Smooth muscle cell of trachea (primary cell): ENCODE results near the gene FCSK. TPM values are rescaled to one million over a fixed set of nuclear protein-coding genes. Genes with fewer than 3 reads are reported as not detected.

ENCODE experiments used
- total RNA-seq: library from RNA; depleted of rRNA; stranded (reverse); fragments of >200 nt; gene quantifications from 2 replicates; pipeline ENCODE4 v1.2.1, GENCODE V29; 2014

FCSK gene
- 13.1 and 15.4 TPM in 2 replicates for total RNA-seq

DNA sequence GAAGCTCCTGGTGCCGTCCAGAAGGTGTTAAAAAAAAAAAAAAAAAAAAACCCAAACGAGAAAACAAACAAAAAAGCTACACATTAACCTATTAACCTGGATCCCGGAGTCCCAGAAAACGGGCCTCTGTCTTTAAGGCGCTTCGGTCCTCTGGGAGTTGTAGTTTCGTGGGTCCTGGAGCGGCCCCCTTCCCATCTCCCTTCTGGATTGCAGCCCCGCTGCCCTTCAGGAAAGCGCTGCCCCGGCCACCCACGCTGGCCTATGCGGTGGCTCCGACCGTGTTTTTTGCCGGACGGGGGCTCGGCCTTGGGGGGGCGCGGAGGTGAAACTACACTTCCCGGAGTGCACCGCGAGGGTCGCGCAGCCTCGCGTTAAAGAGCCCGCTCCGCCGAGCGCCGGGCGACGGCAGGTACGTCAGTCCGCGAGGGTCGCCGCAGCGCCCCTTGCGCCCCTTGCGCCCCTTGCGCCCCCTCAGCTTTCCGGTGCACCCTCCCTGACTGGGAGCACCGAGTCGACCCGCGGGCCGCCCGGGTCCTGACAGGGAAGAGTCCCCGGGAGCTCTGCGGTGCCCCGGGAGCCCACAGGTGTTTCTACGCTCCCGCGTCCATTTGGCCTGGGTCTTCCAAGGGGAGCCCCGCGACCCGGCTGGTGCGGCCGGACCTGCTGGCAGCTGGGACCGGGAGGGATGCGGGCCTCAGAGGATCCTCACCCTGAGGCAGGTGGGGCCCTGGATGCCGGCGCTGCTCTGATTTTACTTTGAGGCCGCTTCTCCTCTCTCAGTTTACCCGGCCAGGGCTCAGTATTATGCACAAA, at the start of gene FCSK:
Gene FCSK (plus strand): TSS at position 374 of the 813 bp plus-strand sequence. CDS start 8,596 bp downstream, outside the sequence.

DNA sequence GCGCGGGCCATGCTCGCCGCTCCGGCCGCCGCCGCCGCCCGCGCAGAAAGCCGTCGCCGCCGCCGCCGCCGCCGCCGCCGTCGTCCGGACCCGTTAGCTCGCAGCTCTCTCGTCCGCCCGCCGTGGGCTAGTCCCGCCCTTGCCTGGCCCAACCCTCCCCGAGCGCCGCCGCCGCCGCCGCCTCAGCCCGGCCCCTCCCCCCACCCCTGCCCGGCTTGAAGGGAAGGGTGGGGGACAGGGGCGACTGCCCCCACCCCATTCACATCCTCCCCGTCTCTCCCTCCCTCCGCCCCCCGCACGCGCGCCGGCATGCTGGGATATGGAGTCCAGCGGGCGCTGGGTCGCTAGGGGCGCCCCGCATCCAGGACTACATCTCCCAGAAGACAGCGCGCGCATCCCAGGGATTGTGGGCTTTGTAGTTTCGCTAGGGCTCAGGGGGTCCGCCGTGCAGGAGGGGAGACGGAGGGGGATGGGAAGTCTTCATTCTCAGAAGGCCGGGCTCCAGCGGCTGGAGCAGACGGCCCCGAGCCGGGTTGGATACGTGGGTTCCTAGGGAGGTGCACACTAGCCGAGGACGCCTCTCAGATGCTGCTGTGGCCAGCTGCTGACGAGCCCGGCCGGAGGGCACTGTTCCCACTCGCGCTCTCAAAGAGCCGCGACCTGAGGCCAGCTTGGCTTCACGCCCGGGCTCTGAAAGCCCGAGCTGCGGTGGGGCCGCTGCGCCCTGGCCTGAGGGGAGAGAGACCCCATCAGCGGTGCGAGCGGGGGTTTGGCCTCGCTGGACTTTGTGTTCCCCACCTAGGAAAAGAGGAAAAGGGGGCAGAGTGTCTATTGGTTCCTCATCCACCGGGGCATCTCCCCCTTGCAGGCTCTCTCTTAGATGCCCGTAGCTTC, 15.2 kb upstream of the FCSK start, which contains the start of gene ST3GAL2:
Gene ST3GAL2 (minus strand): TSS at position 132 of the 894 bp plus-strand sequence. CDS start 40,570 bp downstream, outside the sequence.

DNA sequence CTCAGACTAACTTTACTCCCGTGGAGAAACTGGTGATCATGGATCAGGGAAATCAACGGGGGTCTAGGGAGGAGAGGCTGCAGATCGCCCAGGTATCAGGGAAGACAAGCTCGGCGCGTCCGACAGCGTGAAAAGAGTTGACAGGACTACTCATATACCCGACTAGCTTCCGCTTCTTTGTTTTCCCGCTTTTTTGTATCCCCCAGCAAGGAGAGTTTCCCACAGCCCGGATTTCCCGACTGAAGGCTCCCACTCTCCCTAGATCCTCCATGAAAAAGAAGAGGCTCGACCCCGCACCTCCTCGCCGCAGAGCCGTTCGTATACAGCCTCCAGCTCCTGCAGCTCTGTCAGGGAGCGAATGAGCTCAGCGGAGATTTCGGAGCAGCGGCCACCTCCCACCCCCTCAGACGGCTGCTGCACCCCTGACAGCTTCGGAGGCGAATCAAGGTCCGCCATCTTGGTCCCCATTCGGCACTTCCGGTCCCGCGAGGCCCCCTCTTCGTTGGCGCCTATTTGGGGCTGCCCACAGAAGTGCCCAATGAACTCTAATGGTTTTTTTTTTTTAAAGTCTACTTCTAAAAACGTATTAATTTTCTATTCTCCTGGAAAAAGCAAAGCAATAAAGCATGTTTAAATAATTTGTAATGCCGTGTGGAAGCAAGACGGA, 68.8 kb downstream of the FCSK start, which contains the start of gene COG4:
Gene COG4 (minus strand): TSS at position 479 of the 667 bp plus-strand sequence. CDS start 11 bp downstream, at position 468.

DNA sequence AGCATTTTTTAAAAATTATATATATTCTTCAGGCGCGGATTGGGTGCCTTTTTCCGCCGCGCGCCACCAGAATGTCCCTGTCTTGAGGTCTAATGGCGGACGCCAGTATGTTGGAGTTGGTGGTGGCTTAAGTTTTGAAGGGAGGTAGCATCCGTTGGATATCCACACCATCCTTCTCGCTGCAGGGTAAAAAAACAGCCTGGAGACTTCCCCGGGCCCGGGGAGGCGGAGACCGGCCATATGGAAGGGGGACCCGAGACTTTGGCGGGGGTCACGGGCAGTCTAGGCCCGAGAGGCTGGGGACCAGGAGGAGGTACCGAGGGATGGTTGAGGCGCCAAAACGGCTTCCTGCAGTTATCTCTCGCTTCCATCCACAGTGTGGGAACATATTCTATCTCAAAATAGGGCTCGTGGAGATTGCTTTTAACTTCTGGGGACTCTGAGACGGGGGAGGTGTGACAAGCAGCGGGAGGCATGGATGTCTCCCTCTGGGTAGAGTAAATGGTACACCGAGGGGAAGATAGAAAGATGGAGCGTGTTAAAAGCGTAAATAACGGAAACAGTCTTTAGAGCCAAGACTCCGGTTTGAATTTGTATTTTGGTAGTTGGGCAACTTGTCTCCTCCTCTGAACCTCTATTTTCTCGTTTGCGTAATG, 69.5 kb downstream of the FCSK start, which contains the start of gene SF3B3:
Gene SF3B3 (plus strand): TSS at position 74 of the 656 bp plus-strand sequence. CDS start 2,841 bp downstream, outside the sequence.

Other genes with a start within 250 kb of the FCSK start
- gene EXOSC6, start 202.7 kb upstream of the FCSK start, total RNA-seq = 24.0 and 36.1 TPM in 2 replicates
- gene AARS1, start 165.1 kb upstream of the FCSK start, total RNA-seq = 188 and 258 TPM in 2 replicates
- 29.8 and 36.8 TPM in 2 replicates for gene DDX19B, start 155.4 kb upstream of the FCSK start, total RNA-seq
- gene DDX19A, start 107.7 kb upstream of the FCSK start, total RNA-seq = 36.7 and 46.0 TPM in 2 replicates
- 17.7 and 25.5 TPM in 2 replicates for gene ST3GAL2, start 15.5 kb upstream of the FCSK start, total RNA-seq
- 105 and 142 TPM in 2 replicates for gene COG4, start 69.0 kb downstream of the FCSK start, total RNA-seq
- 121 and 128 TPM in 2 replicates for gene SF3B3, start 69.2 kb downstream of the FCSK start, total RNA-seq
- 4.5 and 12.4 TPM in 2 replicates for gene IL34, start 192.0 kb downstream of the FCSK start, total RNA-seq
- gene MTSS2, start 231.5 kb downstream of the FCSK start, total RNA-seq = 37.8 and 55.6 TPM in 2 replicates